Fibroblast of pulmonary artery (primary cell): ENCODE measurements around the gene RBM33.

Source experiments
- DNase-seq: peaks from one replicate; pipeline ENCODE4 v3.0.0-alpha.2; 2010; ENCODE audit warnings: low read depth
- H3K4me3 ChIP-seq: replicated peaks from 2 replicates; pipeline ENCODE4 v1.5.1; 2011; ENCODE audit warnings: low read depth, mild to moderate bottlenecking, control low read depth, low read length, moderate library complexity
- TF ChIP-seq, protein P1 (sequence below): IDR thresholded peaks from 2 replicates; pipeline ENCODE4 v1.5.1; 2011; ENCODE audit warnings: mild to moderate bottlenecking, control low read depth, low read length, inconsistent platforms; ENCODE audit errors: missing control alignments

Gene RBM33

DNA sequence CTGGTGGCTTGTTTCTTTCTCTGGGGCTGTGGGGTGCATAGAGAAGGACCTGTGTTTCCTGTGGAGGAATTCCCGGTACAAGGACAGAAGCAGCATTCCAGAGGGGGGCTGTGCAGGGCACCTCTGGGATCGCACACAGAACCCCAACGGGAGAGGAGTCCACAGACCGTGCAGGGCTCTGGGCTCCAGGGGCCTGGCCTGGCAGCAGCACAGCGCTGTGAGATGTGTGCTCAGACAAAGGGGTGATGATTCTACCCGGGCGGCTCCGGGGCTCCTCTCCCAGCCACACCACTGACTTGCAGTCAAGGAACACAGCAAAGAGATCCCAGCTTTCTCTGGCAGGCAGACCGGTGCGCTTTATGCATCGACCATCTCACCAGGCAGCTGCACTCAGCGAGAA, 174.7 kb downstream of the RBM33 start:
- no peak overlapping the region for H3K4me3 ChIP-seq
- TF ChIP-seq, protein P1, sequence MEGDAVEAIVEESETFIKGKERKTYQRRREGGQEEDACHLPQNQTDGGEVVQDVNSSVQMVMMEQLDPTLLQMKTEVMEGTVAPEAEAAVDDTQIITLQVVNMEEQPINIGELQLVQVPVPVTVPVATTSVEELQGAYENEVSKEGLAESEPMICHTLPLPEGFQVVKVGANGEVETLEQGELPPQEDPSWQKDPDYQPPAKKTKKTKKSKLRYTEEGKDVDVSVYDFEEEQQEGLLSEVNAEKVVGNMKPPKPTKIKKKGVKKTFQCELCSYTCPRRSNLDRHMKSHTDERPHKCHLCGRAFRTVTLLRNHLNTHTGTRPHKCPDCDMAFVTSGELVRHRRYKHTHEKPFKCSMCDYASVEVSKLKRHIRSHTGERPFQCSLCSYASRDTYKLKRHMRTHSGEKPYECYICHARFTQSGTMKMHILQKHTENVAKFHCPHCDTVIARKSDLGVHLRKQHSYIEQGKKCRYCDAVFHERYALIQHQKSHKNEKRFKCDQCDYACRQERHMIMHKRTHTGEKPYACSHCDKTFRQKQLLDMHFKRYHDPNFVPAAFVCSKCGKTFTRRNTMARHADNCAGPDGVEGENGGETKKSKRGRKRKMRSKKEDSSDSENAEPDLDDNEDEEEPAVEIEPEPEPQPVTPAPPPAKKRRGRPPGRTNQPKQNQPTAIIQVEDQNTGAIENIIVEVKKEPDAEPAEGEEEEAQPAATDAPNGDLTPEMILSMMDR = no peak
- no peak for DNase-seq

DNA sequence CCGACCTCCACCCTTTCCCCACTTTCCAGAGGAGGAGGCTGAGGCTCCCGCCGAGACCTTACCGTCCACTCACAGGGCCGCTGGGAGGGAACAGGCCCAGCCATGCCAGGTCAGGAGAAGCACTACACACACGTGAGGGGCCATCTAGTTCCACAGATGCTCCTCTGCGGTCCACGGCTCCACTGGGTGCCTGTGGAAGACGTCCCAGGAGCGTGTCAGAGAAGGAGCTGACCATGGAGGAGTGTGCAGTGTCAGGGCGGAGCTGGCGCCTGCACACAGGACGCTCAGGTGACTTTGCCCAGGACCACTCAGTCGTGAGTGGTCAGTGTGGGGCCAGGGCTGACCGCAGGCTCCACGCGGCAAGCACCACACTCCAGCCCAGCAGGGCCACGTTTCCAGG, 175.8 kb downstream of the RBM33 start:
- TF ChIP-seq, protein P1 = no peak
- H3K4me3 ChIP-seq = no peak overlapping the region

DNA sequence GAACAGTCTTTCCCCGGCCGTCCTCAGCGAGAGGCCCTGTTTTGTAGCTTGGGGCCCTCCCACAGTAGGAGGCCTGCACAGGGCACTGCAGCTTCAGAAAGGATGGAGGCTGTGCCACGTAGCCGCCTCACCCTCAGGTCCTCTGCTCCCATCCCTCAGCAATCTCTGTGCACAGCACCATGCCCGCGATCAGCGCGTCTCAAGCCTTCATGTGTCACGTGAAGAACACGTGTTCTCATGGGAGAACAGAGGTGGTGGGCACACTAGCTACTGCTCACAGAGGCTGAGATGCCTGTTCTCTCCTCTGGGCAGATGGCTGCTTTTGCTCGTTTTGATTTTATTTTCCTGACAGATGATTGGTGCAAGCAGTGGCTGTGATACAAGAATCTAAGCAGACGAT, 176.3 kb downstream of the RBM33 start:
- TF ChIP-seq, protein P1 = no peak
- no peak for DNase-seq
- H3K4me3 ChIP-seq = no peak overlapping the region

More for the DNA sequence above, 175.8 kb downstream of the RBM33 start:
- DNase-seq = no peak

DNA sequence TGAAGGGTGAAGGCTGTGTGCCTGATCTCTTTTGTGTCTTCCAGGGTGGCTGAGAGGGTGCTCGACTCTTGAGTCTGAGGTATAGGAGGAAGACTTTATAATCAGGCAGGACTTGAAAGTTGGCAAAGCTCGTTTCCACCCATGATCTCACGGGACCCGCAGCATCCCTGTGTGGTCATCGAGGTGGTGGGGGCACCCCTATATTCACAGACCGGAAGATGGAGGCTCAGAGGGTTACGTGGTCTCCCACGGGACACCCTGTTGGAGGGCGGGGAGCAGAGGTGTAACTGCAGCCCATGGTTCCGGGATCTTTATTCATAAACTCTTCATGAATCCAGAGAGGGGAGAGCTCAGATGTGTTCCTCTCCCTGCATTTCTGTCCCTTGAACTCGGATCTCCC, 177.4 kb downstream of the RBM33 start:
- DNase-seq = no peak
- TF ChIP-seq, protein P1 = no peak
- no peak overlapping the region for H3K4me3 ChIP-seq

DNA sequence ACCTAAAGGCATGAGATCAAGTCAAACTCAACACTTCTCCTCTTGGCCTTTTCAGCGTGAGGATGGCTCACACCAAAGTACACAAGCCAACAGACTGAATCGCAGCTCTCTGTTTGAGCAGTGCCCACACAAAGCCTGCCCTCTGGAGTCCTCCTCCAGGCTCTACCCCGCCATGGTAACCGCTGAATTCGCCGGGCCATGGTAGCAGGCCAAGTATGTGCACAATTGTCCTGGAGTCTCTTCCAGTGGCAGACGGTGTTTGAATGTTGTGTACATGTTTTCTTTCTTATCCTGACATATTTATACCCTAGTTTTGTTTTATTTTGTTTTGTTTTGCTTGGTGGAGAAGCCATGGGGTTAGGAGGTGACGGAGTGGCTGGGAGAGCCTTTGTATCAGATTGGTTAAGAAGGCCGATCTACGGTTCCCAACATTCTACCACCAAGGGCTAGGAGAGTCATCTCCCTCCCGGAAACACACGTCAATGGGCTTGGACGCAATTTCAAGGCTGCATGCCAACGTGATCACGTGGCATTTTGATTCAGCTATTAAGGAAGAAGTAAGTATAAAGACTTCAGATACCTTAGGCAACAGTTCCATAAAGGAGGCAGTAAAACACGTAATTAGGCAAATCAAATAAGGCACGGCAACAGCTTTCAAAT, 179.9 kb downstream of the RBM33 start:
- no peak overlapping the region for H3K4me3 ChIP-seq
- TF ChIP-seq, protein P1 = no peak
- DNase-seq = peak; percentile 65

DNA sequence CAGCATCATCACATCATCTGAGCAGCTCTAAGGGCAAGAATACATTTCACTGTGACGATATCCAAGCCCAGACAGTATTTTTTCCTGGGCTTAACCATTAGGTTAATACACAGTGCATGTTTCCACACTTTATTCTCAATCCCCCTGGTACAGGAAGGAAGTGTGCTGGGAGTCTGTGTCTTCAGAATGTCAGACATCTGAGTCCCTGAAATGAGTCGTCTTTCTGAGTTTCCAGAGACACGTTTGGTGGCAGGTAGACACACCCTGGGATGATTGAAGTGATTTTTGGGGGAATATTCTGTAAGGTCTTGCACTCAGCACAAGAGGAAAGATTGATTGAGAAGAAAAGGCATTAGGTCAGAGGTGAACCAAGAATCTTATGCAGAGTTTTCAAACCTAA, 180.9 kb downstream of the RBM33 start:
- no peak for DNase-seq
- TF ChIP-seq, protein P1 = no peak
- no peak overlapping the region for H3K4me3 ChIP-seq
